Effector memory CD4-positive, alpha-beta T cell (primary cell): ENCODE results near the gene H6PD.

Experiments
- DNase-seq, 3 donors: peaks; one replicate each; pipeline ENCODE4 v3.0.0-alpha.2; 2020
- H3K27ac ChIP-seq: 2 replicates; pipeline ENCODE4 v1.7.0; 2013; ENCODE audit warnings: mild to moderate bottlenecking, low read length, moderate library complexity; ENCODE audit not compliant: insufficient read depth, poor library complexity, severe bottlenecking
- H3K27me3 ChIP-seq: replicated peaks from 2 replicates; pipeline ENCODE4 v1.7.0; 2013; ENCODE audit warnings: mild to moderate bottlenecking, low read length; ENCODE audit not compliant: insufficient read depth, control insufficient read depth, poor library complexity, severe bottlenecking
- H3K36me3 ChIP-seq: 2 replicates; pipeline ENCODE4 v1.7.0; 2013; ENCODE audit warnings: mild to moderate bottlenecking, low read length, moderate library complexity; ENCODE audit not compliant: control insufficient read depth, insufficient read depth
- H3K4me1 ChIP-seq: 2 replicates; pipeline ENCODE4 v1.7.0; 2013; ENCODE audit warnings: low read length, mild to moderate bottlenecking; ENCODE audit not compliant: control insufficient read depth, insufficient read depth, poor library complexity, severe bottlenecking
- H3K4me3 ChIP-seq: 2 replicates; pipeline ENCODE4 v1.7.0; 2013; ENCODE audit warnings: low read length, low read depth, mild to moderate bottlenecking; ENCODE audit not compliant: insufficient read depth, poor library complexity, severe bottlenecking
- H3K9me3 ChIP-seq: 2 replicates; pipeline ENCODE4 v1.7.0; 2013; ENCODE audit warnings: mild to moderate bottlenecking, low read length, moderate library complexity; ENCODE audit not compliant: control insufficient read depth

The H6PD gene

DNA sequence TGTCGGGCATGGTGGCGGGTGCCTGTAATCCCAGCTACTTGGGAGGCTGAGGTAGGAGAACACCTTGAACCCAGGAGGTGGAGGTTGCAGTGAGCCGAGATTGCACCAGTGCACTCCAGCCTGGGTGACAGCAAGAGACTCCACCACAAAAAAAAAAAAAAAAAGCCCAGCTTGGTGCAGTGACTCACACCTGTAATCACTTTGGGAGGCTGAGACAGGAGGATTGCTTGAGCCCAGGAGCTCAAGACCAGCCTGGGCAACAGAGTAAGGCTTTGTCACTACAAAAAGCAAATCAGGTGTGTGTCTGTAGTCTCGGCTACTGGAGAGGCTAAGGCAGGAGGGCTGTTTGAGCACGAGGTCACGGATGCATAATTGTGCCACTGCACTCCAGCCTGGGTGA is 5.0 kb upstream of the H6PD start:
- Histone ChIP-seq H3K4me3 (no peak overlapping the region), H3K27me3 (no peaks in the 10 kb centered on the region), H3K9me3 (no peaks in the 10 kb centered on the region), H3K4me1 (no peaks in the 10 kb centered on the region), H3K36me3 (no peaks in the 10 kb centered on the region), H3K27ac (no peak overlapping the region)
- DNase-seq, result no peak

DNA sequence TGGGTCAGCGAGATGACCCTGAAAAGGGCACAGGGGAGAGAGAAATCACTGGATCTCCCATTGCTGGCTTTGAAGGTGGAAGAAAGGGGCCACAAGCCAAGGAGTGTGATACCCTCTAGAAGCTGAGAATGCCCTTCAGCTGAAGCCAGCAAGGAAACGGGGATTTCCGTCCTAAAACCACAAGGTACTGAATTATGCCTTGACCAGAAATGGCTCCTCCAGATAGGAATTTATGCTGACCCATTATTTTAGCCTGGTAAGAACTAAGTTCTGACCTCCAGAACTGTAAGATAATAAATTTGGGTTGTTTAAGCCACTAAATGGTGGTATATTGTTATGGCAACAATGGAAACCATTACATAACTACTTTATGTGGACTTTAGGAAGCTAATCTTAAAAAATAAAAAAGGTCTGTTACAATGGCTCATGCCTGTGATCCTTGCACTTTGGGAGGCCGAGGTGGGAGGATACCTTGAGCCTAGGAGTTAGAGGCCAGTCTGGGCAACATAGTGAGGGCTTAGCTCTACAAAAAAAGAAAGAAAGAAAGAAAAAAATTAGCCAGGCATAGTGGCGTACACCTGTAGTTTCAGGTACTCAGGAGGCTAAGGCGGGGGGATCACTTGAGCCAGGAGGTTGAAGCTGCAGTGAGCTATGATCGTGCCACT is 3.6 kb upstream of the H6PD start:
- H3K27me3 ChIP-seq, result no peaks in the 10 kb centered on the region
- no peak for DNase-seq
- H3K4me3 ChIP-seq, result no peak overlapping the region
- H3K36me3 ChIP-seq, result no peaks in the 10 kb centered on the region
- H3K4me1 ChIP-seq, result peaks cover 7% of the 10 kb centered on the region
- no peak overlapping the region for H3K27ac ChIP-seq
- no peaks in the 10 kb centered on the region for H3K9me3 ChIP-seq

DNA sequence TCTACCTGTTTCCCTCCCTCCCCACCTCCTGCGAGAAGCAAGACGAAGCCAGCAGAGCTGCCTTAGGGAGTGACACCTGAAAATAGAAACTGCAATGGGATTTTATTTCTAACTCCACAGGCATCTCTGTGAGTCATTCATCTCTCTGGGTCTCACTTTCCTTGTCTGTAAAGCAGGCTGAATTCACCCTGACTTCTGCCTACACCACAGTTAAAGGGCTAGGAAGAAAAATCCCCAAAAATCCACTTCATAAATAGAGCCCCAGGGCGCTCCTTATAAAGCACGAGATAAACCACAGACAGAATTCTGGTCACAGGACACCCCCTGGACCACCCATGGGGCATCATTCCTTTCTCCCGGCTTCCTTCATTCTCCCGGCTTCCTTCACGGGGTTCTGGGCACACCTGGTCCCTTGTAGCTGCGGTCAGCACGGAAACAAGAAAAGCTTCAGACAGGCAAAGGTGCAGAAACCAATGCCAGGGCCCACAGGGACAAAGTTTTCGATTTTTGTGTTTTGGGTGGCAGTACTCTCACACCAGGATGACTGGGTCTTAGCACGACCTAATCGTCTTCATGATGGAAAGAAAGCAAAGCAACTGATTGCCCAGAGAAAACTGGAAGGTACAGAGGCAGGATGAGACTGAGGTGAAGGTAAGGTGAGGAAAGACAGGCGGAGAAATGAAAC is 2.8 kb upstream of the H6PD start:
- no peak for DNase-seq
- Histone ChIP-seq H3K9me3 (no peaks in the 10 kb centered on the region), H3K27me3 (no peaks in the 10 kb centered on the region), H3K36me3 (no peaks in the 10 kb centered on the region), H3K4me3 (no peak overlapping the region), H3K27ac (no peak overlapping the region), H3K4me1 (peaks cover 11% of the 10 kb centered on the region)

DNA sequence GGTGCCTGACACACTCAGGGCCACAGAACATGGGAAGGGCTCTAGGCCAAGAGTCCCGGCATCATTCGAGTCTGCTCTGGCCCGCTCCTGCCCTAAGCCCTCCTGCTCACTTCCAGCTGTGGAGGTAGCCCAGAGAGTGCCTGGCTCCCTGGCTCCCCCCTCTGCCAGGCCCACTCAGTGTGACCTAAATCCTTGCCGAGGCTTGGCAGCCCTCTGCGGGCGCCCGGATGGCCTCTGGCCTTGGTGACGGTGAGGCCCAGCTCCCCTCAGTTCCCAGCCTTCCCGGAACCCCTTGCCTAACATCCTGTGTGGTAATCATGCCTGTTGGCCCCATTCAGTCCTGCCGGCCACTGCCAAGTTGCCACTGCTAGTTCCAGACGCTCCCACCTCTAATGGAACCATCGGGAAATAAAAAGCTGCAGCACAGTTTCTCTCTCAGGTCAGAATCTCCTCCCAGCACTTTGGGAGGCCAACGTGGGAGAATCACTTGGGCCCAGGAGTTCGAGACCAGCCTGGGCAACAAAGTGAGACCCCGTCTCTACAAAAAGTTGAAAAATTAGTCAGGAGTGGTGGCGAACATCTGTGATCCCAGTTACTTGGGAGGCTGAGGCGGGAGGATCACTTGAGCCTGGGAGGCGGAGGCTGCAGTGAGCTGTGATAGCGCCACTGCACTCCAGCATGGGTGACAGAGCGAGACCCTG is 1.2 kb upstream of the H6PD start:
- Histone ChIP-seq H3K4me1 (peaks cover 11% of the 10 kb centered on the region), H3K27ac (no peak overlapping the region), H3K36me3 (no peaks in the 10 kb centered on the region), H3K27me3 (no peaks in the 10 kb centered on the region), H3K9me3 (no peaks in the 10 kb centered on the region), H3K4me3 (no peak overlapping the region)
- no peak for DNase-seq

DNA sequence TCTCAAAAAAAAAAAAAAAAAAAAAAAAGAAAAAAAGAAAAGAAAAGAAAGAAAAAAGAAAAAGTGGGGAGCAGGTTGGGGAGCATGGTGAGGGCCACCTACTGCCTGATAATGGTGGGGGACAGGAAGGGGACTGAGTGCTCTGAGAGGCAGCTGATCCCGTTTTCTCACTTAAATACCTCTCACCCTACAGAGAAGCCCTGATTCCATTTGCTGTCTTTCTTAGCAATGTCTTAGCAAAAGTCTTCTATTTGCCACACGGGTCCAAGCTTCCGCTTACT is 692 bp upstream of the H6PD start:
- Histone ChIP-seq H3K4me1 (peaks cover 11% of the 10 kb centered on the region), H3K9me3 (no peaks in the 10 kb centered on the region), H3K4me3 (peak overlapping the region; percentile 48), H3K27me3 (no peaks in the 10 kb centered on the region), H3K36me3 (no peaks in the 10 kb centered on the region), H3K27ac (peak overlapping the region; percentile 19)
- no peak for DNase-seq

DNA sequence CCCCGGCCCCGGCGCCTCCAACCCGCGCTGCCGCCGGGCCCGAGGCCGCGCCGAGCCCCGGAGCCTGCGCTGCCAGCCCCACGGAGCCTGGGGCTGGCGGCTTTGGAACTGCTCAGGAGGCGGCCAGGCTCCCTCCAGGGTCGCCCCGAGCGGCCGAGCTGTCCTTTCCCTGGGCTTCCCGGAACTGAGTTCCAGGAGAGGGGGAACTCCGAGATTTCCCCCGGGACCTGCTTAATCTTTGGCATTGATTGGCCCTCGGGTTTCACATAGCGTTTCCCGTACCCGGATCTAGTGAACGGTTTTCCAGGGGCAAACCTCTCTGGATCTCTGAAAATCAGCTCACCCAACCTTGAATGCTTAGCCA is 504 bp downstream of the H6PD start:
- no peaks in the 10 kb centered on the region for H3K27me3 ChIP-seq
- H3K4me1 ChIP-seq, result peaks cover 20% of the 10 kb centered on the region
- peak overlapping the region; percentile 77 for H3K27ac ChIP-seq
- H3K9me3 ChIP-seq, result no peaks in the 10 kb centered on the region
- no peaks in the 10 kb centered on the region for H3K36me3 ChIP-seq
- peak overlapping the region; percentile 51 for H3K4me3 ChIP-seq
- DNase-seq, result no peak

DNA sequence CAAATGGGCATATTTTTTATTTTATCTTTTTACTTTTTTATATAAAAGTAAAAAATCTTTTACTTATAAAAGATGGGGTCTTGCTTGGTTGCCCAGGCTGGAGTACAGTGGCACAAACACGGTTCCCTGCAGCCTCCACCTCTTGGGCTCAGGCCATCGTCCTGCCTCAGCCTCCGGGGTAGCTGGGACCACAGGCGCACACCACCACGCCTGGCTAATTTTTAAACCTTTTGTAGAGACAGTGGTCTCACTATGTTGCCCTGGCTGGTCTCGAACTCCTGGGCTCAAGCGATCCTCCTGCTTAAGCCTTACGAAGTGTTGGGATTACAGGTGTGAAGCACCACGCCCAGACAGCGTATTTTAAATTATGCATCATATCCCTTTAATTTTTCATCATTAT is 986 bp downstream of the H6PD start:
- H3K27me3 ChIP-seq, result no peaks in the 10 kb centered on the region
- no peak overlapping the region for H3K27ac ChIP-seq
- no peaks in the 10 kb centered on the region for H3K9me3 ChIP-seq
- no peak for DNase-seq
- no peak overlapping the region for H3K4me3 ChIP-seq
- H3K36me3 ChIP-seq, result no peaks in the 10 kb centered on the region
- peaks cover 24% of the 10 kb centered on the region for H3K4me1 ChIP-seq

DNA sequence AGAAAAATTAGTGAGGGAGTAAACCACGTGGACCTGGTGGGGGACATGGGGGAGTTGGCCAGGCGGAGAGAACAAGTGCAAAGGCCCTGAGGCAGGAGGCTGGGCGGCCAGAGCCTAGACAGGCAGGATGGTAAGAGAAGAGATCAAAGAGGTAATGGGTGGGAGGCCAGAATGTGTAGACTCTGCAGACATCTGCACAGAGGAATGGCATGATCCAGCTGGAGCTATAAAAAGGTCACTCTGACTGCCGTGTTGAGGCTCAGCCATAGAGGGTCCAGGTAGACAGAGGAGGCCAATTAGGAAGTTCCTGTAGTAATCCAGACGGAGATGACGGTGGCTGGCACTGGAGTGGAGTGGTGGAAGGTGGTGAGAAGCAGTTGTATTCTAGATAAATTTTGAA is 3.6 kb downstream of the H6PD start:
- no peaks in the 10 kb centered on the region for H3K27me3 ChIP-seq
- no peak overlapping the region for H3K27ac ChIP-seq
- H3K9me3 ChIP-seq, result no peaks in the 10 kb centered on the region
- H3K4me1 ChIP-seq, result peaks cover 24% of the 10 kb centered on the region
- H3K36me3 ChIP-seq, result no peaks in the 10 kb centered on the region
- no peak for DNase-seq
- no peak overlapping the region for H3K4me3 ChIP-seq

DNA sequence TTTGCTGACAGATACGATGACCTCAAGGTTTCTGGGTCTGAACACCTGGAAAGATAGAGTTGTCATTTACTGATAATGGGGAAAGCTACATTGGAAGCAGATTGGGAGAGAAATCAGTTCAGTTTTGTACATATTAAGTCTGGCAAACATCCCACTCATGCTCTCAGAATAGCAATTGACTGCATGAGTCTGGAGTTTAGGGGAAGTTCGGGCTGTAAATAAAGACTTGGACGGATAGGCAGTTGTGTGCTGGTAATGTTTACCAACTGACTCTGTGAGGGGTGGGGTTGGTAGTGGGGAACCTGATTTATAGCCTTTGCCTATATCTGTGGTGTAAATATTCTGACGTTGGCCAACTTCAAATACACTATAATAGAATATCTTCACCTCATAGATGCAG is 4.0 kb downstream of the H6PD start:
- H3K9me3 ChIP-seq, result no peaks in the 10 kb centered on the region
- no peak overlapping the region for H3K4me3 ChIP-seq
- H3K36me3 ChIP-seq, result no peaks in the 10 kb centered on the region
- no peaks in the 10 kb centered on the region for H3K27me3 ChIP-seq
- DNase-seq, result no peak
- H3K27ac ChIP-seq, result no peak overlapping the region
- H3K4me1 ChIP-seq, result peaks cover 24% of the 10 kb centered on the region

DNA sequence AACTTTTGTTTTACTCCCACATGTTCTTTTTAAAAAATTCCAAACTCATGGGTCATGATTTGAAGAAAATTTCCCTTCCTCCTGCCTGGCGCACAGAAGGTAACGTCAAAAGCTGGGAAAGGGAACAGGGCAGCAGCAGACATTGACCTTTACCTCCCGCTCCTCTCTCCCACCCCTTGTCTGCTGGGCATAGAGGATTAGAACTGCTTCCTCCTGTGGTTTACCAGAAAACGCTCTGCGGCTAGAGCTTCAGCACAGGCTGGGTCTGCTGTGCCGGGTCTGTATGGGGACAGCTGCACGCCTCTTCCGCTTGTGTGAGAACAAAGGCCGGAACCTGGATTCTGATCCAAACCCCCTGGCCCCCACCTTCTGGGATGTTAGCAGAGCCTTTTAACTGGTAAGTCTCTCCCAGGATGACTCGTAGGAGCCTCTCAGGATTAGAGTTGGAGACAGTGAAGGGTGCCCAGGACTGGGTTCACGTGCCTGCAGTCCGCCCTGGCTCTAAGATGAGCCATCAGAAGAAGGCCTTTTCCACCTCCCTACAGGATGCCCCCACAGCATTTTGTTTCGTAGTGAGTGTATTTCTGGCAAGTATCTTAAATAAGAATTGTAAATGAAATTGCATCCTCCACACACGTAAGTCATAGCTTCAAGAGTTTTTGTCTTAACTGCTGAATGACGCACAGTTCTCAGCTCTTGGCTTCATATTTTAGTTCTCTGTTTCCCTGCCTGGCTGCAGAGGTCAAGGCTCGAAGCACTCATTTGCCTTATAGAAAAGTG is 5.2 kb downstream of the H6PD start:
- H3K9me3 ChIP-seq, result no peaks in the 10 kb centered on the region
- no peak overlapping the region for H3K27ac ChIP-seq
- DNase-seq, result peak in 2 of 3 donors; percentile 2 to 19
- peaks cover 25% of the 10 kb centered on the region for H3K4me1 ChIP-seq
- no peaks in the 10 kb centered on the region for H3K36me3 ChIP-seq
- no peaks in the 10 kb centered on the region for H3K27me3 ChIP-seq
- peak overlapping the region; percentile 33 for H3K4me3 ChIP-seq
